Stimulated activated CD8-positive, alpha-beta memory T cell treated with anti-CD3 and anti-CD28 coated beads, Interleukin-12 subunit alpha, Interleukin-12 subunit beta, amount 100 ng/mL, for 24 hours (primary cell): ENCODE results near the gene MSMP.

Source experiments
- DNase-seq: peaks from one replicate; pipeline ENCODE4 v3.0.0-alpha.2; 2020; ENCODE audit errors: extremely low read depth

The MSMP gene

GRCh38 chr9:35723426-35723825, 30.6 kb downstream of the MSMP start:
- DNase-seq = no peak

GRCh38 chr9:35719546-35719945, 34.5 kb downstream of the MSMP start:
- DNase-seq = no peak

- no peak for DNase-seq
These were observed 35.2 kb downstream of the MSMP start for GRCh38 chr9:35718721-35719511.

GRCh38 chr9:35717132-35717870, 36.8 kb downstream of the MSMP start:
- no peak for DNase-seq

- DNase-seq = no peak
These were observed 37.8 kb downstream of the MSMP start for GRCh38 chr9:35716230-35716629.

- no peak for DNase-seq
These were observed 39.4 kb downstream of the MSMP start for GRCh38 chr9:35714579-35715252.

- DNase-seq = no peak
These were observed 40.0 kb downstream of the MSMP start for GRCh38 chr9:35714123-35714522.

GRCh38 chr9:35713578-35713977, 40.5 kb downstream of the MSMP start:
- no peak for DNase-seq

- no peak for DNase-seq
These were observed 41.2 kb downstream of the MSMP start for GRCh38 chr9:35712762-35713400.

GRCh38 chr9:35711501-35712428, 42.3 kb downstream of the MSMP start:
- no peak for DNase-seq

- DNase-seq = no peak
These were observed 43.1 kb downstream of the MSMP start for GRCh38 chr9:35710818-35711500.

- no peak for DNase-seq
These were observed 45.9 kb downstream of the MSMP start for GRCh38 chr9:35708146-35708545.

- no peak for DNase-seq
These were observed 47.1 kb downstream of the MSMP start for GRCh38 chr9:35706951-35707350.

GRCh38 chr9:35705836-35706430, 48.1 kb downstream of the MSMP start:
- no peak for DNase-seq

GRCh38 chr9:35705372-35705771, 48.7 kb downstream of the MSMP start:
- no peak for DNase-seq

GRCh38 chr9:35703906-35704672, 50.0 kb downstream of the MSMP start:
- no peak for DNase-seq
